ENCODE data around the gene LPGAT1.

LPGAT1 gene

GRCh38 chr1:211732293-211732980, 98.1 kb downstream of the LPGAT1 start:
- TF ChIP-seq EZH2 (IDR thresholded peaks at IDR 0.05) (no peak), POLR2AphosphoS5 (IDR thresholded peaks at IDR 0.05; ENCODE audit: borderline replicate concordance, low read depth, low read length) (no peak), FOXP2 (optimal IDR thresholded peaks at IDR 0.05; ENCODE audit: control extremely low read depth, extremely low read length, insufficient read depth) (no peak)
- no peak overlapping the region for H3K27ac ChIP-seq
- H3K36me3 ChIP-seq (ENCODE audit: insufficient read depth, low read length): no peaks in the 10 kb centered on the region
- H3K9me3 ChIP-seq (ENCODE audit: low read depth, low read length): no peaks in the 10 kb centered on the region
- no peak overlapping the region for H3K9ac ChIP-seq (ENCODE audit: insufficient read length)
- DNase-seq (ENCODE audit: low read depth, low spot score): no peak
- no peak overlapping the region for H3K4me3 ChIP-seq

DNA sequence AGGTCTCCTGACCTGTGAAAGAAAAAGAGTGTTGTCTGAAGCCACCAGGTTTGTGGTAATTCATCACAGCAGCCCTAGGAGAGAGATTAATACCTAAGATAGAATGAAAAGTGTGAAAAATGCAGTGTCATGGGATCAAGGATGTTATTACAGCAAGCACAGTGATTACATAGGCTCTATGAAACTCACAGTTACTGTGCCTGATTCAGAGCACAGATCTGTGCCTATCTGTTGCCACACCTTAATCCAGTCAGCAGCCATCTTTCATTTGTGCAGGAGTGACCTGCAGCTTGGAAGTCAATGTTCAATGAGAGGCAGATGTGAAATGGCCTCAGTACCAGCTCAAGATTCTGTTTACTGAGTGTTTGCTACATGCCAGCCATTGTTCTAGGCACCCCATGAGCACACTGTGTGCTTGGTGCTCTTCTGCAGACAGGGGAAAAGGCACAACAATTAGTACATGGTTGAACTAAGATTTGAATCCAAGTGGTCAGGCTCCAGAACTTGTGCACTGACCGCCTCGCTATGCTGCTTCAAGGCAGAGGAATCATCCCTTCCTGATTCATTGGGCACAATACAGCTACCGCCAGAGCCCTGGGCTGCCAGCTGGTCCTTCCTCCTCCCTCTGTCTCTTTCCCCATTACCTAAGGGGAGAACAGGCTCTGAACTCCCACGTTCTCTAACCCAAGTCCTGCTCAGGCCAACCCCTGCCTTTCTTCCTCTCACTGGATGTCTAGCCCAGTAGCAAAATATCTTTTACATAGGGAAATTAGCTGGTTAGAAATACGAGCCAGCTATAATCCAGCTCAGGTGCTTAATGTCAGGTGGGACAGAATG, 98.9 kb downstream of the LPGAT1 start:
- H3K9ac ChIP-seq (ENCODE audit: insufficient read length): no peak overlapping the region
- no peaks in the 10 kb centered on the region for H3K36me3 ChIP-seq (ENCODE audit: insufficient read depth, low read length)
- no peaks in the 10 kb centered on the region for H3K9me3 ChIP-seq (ENCODE audit: low read depth, low read length)
- no peak overlapping the region for H3K27ac ChIP-seq
- no peak overlapping the region for H3K4me3 ChIP-seq
- no peak for TF ChIP-seq POLR2AphosphoS5 (IDR thresholded peaks at IDR 0.05; ENCODE audit: borderline replicate concordance, low read depth, low read length)
- TF ChIP-seq EZH2 (IDR thresholded peaks at IDR 0.05): no peak
- TF ChIP-seq FOXP2 (optimal IDR thresholded peaks at IDR 0.05; ENCODE audit: control extremely low read depth, extremely low read length, insufficient read depth): no peak
- no peak for DNase-seq (ENCODE audit: low read depth, low spot score)

GRCh38 chr1:211730347-211730746, 100.2 kb downstream of the LPGAT1 start:
- Histone ChIP-seq H3K9ac (ENCODE audit: insufficient read length) (no peak overlapping the region), H3K9me3 (ENCODE audit: low read depth, low read length) (no peaks in the 10 kb centered on the region), H3K4me3 (no peak overlapping the region), H3K36me3 (ENCODE audit: insufficient read depth, low read length) (no peaks in the 10 kb centered on the region), H3K27ac (no peak overlapping the region)
- TF ChIP-seq EZH2 (IDR thresholded peaks at IDR 0.05) (no peak), FOXP2 (optimal IDR thresholded peaks at IDR 0.05; ENCODE audit: control extremely low read depth, extremely low read length, insufficient read depth) (no peak), POLR2AphosphoS5 (IDR thresholded peaks at IDR 0.05; ENCODE audit: borderline replicate concordance, low read depth, low read length) (no peak)
- no peak for DNase-seq (ENCODE audit: low read depth, low spot score)

DNA sequence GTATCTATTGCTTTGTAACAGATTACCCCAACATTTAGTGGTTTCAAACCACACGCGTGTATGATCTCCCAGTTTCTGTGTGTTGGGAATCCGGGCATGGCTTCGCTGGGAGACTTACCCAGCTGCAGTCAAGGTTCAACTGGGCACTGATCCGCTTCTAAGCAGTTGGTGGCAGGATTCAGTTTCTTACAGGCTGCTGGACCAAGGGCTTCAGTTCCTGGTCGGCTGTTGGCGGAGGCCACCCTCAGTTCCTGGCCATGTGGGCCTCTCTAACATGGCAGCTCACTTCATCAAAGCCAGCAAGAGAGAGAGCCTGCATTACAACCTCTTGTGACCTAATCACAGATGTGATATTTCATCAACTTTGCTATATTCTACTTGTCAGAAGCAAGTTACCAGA, 101.3 kb downstream of the LPGAT1 start:
- Histone ChIP-seq H3K4me3 (no peak overlapping the region), H3K36me3 (ENCODE audit: insufficient read depth, low read length) (no peaks in the 10 kb centered on the region), H3K27ac (no peak overlapping the region), H3K9ac (ENCODE audit: insufficient read length) (no peak overlapping the region), H3K9me3 (ENCODE audit: low read depth, low read length) (no peaks in the 10 kb centered on the region)
- TF ChIP-seq POLR2AphosphoS5 (IDR thresholded peaks at IDR 0.05; ENCODE audit: borderline replicate concordance, low read depth, low read length): no peak
- no peak for TF ChIP-seq FOXP2 (optimal IDR thresholded peaks at IDR 0.05; ENCODE audit: control extremely low read depth, extremely low read length, insufficient read depth)
- no peak for TF ChIP-seq EZH2 (IDR thresholded peaks at IDR 0.05)
- no peak for DNase-seq (ENCODE audit: low read depth, low spot score)

DNA sequence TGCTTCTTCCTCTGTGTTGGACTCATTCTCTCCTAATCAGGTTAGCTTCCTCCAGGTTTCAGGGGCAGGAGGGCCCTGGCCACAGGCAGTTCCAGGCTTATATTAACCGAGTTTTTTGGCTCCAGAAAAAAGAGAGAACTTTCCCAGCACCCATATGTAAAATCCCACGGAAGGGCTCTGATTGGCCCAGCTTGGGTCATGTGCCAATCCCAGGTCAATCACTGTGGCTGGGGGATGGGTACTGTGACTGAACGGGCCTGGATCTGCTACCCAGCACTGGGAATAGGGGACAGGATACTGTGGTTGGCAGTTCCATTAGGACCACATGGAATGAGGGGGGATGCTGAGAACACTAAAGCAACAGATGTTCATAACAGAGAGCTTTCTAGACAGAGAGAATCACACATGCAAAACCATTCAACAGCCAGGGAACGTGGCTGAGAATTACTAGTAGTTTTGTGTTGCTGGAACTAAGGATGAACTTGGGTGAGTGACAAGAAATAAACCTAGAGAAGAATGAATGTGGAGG, 104.0 kb downstream of the LPGAT1 start:
- no peak for DNase-seq (ENCODE audit: low read depth, low spot score)
- H3K9ac ChIP-seq (ENCODE audit: insufficient read length): no peak overlapping the region
- no peaks in the 10 kb centered on the region for H3K9me3 ChIP-seq (ENCODE audit: low read depth, low read length)
- H3K36me3 ChIP-seq (ENCODE audit: insufficient read depth, low read length): no peaks in the 10 kb centered on the region
- TF ChIP-seq POLR2AphosphoS5 (IDR thresholded peaks at IDR 0.05; ENCODE audit: borderline replicate concordance, low read depth, low read length) (no peak), EZH2 (IDR thresholded peaks at IDR 0.05) (no peak), FOXP2 (optimal IDR thresholded peaks at IDR 0.05; ENCODE audit: control extremely low read depth, extremely low read length, insufficient read depth) (no peak)
- no peak overlapping the region for H3K27ac ChIP-seq
- H3K4me3 ChIP-seq: no peak overlapping the region

GRCh38 chr1:211724687-211725196, 105.8 kb downstream of the LPGAT1 start:
- Histone ChIP-seq H3K9me3 (ENCODE audit: low read depth, low read length) (no peaks in the 10 kb centered on the region), H3K4me3 (no peak overlapping the region), H3K9ac (ENCODE audit: insufficient read length) (no peak overlapping the region), H3K36me3 (ENCODE audit: insufficient read depth, low read length) (no peaks in the 10 kb centered on the region), H3K27ac (no peak overlapping the region)
- no peak for DNase-seq (ENCODE audit: low read depth, low spot score)
- no peak for TF ChIP-seq FOXP2 (optimal IDR thresholded peaks at IDR 0.05; ENCODE audit: control extremely low read depth, extremely low read length, insufficient read depth)
- no peak for TF ChIP-seq EZH2 (IDR thresholded peaks at IDR 0.05)
- TF ChIP-seq POLR2AphosphoS5 (IDR thresholded peaks at IDR 0.05; ENCODE audit: borderline replicate concordance, low read depth, low read length): no peak

DNA sequence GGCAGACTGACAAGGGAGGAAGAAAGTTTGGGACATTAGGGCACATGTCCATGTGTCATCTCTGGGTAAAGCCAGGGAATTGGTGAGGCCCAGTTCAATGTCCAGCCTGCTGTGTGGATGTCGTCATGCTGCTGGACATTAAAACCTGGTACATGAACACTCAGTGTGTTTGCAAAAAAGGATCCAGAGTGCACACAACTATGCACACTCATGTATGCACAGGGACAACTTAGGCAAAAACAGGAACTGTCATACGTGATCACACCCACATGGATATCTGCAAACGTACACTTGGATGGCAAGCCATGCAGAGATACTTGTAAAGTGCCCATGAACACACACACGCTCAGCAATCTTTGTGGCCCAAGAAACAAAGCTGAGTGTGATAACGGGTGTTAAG, 107.3 kb downstream of the LPGAT1 start:
- Histone ChIP-seq H3K9me3 (ENCODE audit: low read depth, low read length) (no peaks in the 10 kb centered on the region), H3K4me3 (no peak overlapping the region), H3K9ac (ENCODE audit: insufficient read length) (no peak overlapping the region), H3K36me3 (ENCODE audit: insufficient read depth, low read length) (no peaks in the 10 kb centered on the region), H3K27ac (no peak overlapping the region)
- DNase-seq (ENCODE audit: low read depth, low spot score): no peak
- no peak for TF ChIP-seq FOXP2 (optimal IDR thresholded peaks at IDR 0.05; ENCODE audit: control extremely low read depth, extremely low read length, insufficient read depth)
- no peak for TF ChIP-seq EZH2 (IDR thresholded peaks at IDR 0.05)
- no peak for TF ChIP-seq POLR2AphosphoS5 (IDR thresholded peaks at IDR 0.05; ENCODE audit: borderline replicate concordance, low read depth, low read length)
